Neutrophil (primary cell): ENCODE results near the gene CDRT15.
"Not testable (repeated sequence)": the region's sequence is repeated elsewhere in the genome, so short reads cannot be mapped to it uniquely, and the experiment has no call there.

Experiments used
- H3K27ac ChIP-seq: fragments of 200-600 bp; sonication (generic); 2 replicates; pipeline ENCODE4 v1.5.1; 2016; ENCODE audit warnings: mild to moderate bottlenecking, moderate library complexity
- H3K27me3 ChIP-seq: fragments of 200-600 bp; sonication (generic); 2 replicates; pipeline ENCODE4 v1.6.0; 2016; ENCODE audit warnings: mild to moderate bottlenecking
- H3K36me3 ChIP-seq: fragments of 200-600 bp; sonication (generic); 2 replicates; pipeline ENCODE4 v1.5.1; 2017
- H3K4me1 ChIP-seq, 2 experiments: fragments of 200-600 bp in 1 of 2; sonication (generic) in 1 of 2; 1 replicate in 1 of 2; 2 replicates in 1 of 2; pipeline versions ENCODE4 v1.5.1 to v1.6.1; 2013 to 2016; ENCODE audit warnings: low read depth in 1 of 2, low read length in 1 of 2, mild to moderate bottlenecking in 1 of 2, moderate library complexity in 1 of 2; ENCODE audit not compliant: control insufficient read depth in 1 of 2, insufficient read depth in 1 of 2
- H3K4me3 ChIP-seq, 2 experiments: fragments of 200-600 bp in 1 of 2; sonication (generic) in 1 of 2; 1 replicate in 1 of 2; 2 replicates in 1 of 2; pipeline ENCODE4 v1.5.1; 2013 to 2016; ENCODE audit warnings: low read depth in 1 of 2, low read length in 1 of 2, mild to moderate bottlenecking in 1 of 2, moderate library complexity in 1 of 2
- H3K9me3 ChIP-seq: fragments of 200-600 bp; sonication (generic); 2 replicates; pipeline ENCODE4 v1.5.1; 2016
- CTCF ChIP-seq: fragments of 200-600 bp; sonication (generic); IDR thresholded peaks from 2 replicates; pipeline ENCODE4 v1.5.1; 2016; ENCODE audit warnings: antibody characterized with exemption

The CDRT15 gene

GRCh38 chr17:14236762-14237161, at the start of gene CDRT15:
Gene CDRT15 (minus strand): TSS chr17:14236862. CDS start chr17:14236833, 29 bp downstream.
- not testable (repeated sequence) for H3K36me3 ChIP-seq, H3K4me1 ChIP-seq, H3K9me3 ChIP-seq, H3K4me3 ChIP-seq, H3K27ac ChIP-seq, H3K27me3 ChIP-seq

GRCh38 chr17:14282726-14283125, 46.1 kb upstream of the CDRT15 start:
- no peaks in the 10 kb centered on the region for H3K36me3 ChIP-seq
- TF ChIP-seq CTCF, result no peak
- H3K27ac ChIP-seq, result no peak overlapping the region
- H3K27me3 ChIP-seq, result peaks cover 19% of the 10 kb centered on the region
- H3K4me3 ChIP-seq, result no peak overlapping the region
- no peaks in the 10 kb centered on the region for H3K4me1 ChIP-seq
- H3K9me3 ChIP-seq, result no peaks in the 10 kb centered on the region

GRCh38 chr17:14281530-14281929, 44.9 kb upstream of the CDRT15 start:
- Histone ChIP-seq H3K9me3 (no peaks in the 10 kb centered on the region), H3K4me1 (no peaks in the 10 kb centered on the region), H3K4me3 (no peak overlapping the region), H3K27me3 (peaks cover 28% of the 10 kb centered on the region), H3K36me3 (no peaks in the 10 kb centered on the region), H3K27ac (no peak overlapping the region)
- no peak for TF ChIP-seq CTCF

- no peak overlapping the region for H3K4me3 ChIP-seq
- no peak for TF ChIP-seq CTCF
These were observed 40.0 kb upstream of the CDRT15 start for GRCh38 chr17:14276535-14277250.

GRCh38 chr17:14270508-14270907, 33.8 kb upstream of the CDRT15 start:
- TF ChIP-seq CTCF, result no peak
- H3K4me3 ChIP-seq, result no peak overlapping the region
- H3K27ac ChIP-seq, result no peak overlapping the region
- H3K27me3 ChIP-seq, result peaks cover 2% of the 10 kb centered on the region
- H3K4me1 ChIP-seq, result no peaks in the 10 kb centered on the region
- no peaks in the 10 kb centered on the region for H3K9me3 ChIP-seq
- no peaks in the 10 kb centered on the region for H3K36me3 ChIP-seq

More at GRCh38 chr17:14276535-14277250, 40.0 kb upstream of the CDRT15 start:
- H3K27me3 ChIP-seq, result peaks cover 9% of the 10 kb centered on the region
- no peaks in the 10 kb centered on the region for H3K9me3 ChIP-seq
- no peak overlapping the region for H3K27ac ChIP-seq
- no peaks in the 10 kb centered on the region for H3K4me1 ChIP-seq
- H3K36me3 ChIP-seq, result no peaks in the 10 kb centered on the region

GRCh38 chr17:14269473-14269872, 32.8 kb upstream of the CDRT15 start:
- peaks cover 8% of the 10 kb centered on the region for H3K27me3 ChIP-seq

More at GRCh38 chr17:14269473-14269872, 32.8 kb upstream of the CDRT15 start:
- Histone ChIP-seq H3K27ac (no peak overlapping the region), H3K36me3 (no peaks in the 10 kb centered on the region), H3K9me3 (no peaks in the 10 kb centered on the region), H3K4me1 (no peaks in the 10 kb centered on the region), H3K4me3 (no peak overlapping the region)
- no peak for TF ChIP-seq CTCF
